ENCODE results near the gene MSI2.

DNA sequence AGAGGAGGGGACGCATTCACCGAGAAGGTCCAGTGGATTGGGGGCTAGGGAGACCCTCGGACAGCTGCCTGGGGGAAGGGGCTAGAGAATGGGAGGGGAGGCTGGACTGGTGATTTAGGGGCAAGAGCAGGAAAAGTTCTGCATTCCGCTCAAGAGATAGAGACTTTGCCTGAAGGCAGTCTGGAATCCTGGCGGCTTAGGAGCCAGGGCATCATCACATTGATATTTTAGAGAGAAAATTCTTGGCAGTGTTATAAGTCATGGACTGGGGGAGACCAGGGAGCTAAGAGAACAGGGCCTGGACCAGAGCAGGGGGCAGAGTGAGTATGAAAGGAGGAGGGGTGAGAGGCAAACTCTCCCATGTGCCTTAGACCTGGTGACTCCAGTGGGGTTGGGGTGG, 35.8 kb downstream of the MSI2 start:
- TF ChIP-seq, protein P1, sequence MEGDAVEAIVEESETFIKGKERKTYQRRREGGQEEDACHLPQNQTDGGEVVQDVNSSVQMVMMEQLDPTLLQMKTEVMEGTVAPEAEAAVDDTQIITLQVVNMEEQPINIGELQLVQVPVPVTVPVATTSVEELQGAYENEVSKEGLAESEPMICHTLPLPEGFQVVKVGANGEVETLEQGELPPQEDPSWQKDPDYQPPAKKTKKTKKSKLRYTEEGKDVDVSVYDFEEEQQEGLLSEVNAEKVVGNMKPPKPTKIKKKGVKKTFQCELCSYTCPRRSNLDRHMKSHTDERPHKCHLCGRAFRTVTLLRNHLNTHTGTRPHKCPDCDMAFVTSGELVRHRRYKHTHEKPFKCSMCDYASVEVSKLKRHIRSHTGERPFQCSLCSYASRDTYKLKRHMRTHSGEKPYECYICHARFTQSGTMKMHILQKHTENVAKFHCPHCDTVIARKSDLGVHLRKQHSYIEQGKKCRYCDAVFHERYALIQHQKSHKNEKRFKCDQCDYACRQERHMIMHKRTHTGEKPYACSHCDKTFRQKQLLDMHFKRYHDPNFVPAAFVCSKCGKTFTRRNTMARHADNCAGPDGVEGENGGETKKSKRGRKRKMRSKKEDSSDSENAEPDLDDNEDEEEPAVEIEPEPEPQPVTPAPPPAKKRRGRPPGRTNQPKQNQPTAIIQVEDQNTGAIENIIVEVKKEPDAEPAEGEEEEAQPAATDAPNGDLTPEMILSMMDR (conservative IDR thresholded peaks at IDR 0.05; ENCODE audit: low read depth in 2 of 2) = no peak
- no peak for TF ChIP-seq EZH2 (IDR thresholded peaks at IDR 0.05; ENCODE audit: low read depth, unreplicated experiment)
- TF ChIP-seq, protein P2, sequence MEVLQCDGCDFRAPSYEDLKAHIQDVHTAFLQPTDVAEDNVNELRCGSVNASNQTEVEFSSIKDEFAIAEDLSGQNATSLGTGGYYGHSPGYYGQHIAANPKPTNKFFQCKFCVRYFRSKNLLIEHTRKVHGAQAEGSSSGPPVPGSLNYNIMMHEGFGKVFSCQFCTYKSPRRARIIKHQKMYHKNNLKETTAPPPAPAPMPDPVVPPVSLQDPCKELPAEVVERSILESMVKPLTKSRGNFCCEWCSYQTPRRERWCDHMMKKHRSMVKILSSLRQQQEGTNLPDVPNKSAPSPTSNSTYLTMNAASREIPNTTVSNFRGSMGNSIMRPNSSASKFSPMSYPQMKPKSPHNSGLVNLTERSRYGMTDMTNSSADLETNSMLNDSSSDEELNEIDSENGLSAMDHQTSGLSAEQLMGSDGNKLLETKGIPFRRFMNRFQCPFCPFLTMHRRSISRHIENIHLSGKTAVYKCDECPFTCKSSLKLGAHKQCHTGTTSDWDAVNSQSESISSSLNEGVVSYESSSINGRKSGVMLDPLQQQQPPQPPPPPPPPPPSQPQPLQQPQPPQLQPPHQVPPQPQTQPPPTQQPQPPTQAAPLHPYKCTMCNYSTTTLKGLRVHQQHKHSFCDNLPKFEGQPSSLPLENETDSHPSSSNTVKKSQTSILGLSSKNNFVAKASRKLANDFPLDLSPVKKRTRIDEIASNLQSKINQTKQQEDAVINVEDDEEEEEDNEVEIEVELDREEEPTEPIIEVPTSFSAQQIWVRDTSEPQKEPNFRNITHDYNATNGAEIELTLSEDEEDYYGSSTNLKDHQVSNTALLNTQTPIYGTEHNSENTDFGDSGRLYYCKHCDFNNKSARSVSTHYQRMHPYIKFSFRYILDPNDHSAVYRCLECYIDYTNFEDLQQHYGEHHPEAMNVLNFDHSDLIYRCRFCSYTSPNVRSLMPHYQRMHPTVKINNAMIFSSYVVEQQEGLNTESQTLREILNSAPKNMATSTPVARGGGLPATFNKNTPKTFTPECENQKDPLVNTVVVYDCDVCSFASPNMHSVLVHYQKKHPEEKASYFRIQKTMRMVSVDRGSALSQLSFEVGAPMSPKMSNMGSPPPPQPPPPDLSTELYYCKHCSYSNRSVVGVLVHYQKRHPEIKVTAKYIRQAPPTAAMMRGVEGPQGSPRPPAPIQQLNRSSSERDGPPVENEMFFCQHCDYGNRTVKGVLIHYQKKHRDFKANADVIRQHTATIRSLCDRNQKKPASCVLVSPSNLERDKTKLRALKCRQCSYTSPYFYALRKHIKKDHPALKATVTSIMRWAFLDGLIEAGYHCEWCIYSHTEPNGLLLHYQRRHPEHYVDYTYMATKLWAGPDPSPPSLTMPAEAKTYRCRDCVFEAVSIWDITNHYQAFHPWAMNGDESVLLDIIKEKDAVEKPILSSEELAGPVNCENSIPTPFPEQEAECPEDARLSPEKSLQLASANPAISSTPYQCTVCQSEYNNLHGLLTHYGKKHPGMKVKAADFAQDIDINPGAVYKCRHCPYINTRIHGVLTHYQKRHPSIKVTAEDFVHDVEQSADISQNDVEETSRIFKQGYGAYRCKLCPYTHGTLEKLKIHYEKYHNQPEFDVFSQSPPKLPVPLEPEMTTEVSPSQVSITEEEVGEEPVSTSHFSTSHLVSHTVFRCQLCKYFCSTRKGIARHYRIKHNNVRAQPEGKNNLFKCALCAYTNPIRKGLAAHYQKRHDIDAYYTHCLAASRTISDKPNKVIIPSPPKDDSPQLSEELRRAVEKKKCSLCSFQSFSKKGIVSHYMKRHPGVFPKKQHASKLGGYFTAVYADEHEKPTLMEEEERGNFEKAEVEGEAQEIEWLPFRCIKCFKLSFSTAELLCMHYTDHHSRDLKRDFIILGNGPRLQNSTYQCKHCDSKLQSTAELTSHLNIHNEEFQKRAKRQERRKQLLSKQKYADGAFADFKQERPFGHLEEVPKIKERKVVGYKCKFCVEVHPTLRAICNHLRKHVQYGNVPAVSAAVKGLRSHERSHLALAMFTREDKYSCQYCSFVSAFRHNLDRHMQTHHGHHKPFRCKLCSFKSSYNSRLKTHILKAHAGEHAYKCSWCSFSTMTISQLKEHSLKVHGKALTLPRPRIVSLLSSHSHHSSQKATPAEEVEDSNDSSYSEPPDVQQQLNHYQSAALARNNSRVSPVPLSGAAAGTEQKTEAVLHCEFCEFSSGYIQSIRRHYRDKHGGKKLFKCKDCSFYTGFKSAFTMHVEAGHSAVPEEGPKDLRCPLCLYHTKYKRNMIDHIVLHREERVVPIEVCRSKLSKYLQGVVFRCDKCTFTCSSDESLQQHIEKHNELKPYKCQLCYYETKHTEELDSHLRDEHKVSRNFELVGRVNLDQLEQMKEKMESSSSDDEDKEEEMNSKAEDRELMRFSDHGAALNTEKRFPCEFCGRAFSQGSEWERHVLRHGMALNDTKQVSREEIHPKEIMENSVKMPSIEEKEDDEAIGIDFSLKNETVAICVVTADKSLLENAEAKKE (CRISPR knock-in tag; IDR thresholded peaks at IDR 0.05) = no peak
- TF ChIP-seq EZH2phosphoT487 (IDR thresholded peaks at IDR 0.05; ENCODE audit: unreplicated experiment) = no peak
- TF ChIP-seq, protein P3, sequence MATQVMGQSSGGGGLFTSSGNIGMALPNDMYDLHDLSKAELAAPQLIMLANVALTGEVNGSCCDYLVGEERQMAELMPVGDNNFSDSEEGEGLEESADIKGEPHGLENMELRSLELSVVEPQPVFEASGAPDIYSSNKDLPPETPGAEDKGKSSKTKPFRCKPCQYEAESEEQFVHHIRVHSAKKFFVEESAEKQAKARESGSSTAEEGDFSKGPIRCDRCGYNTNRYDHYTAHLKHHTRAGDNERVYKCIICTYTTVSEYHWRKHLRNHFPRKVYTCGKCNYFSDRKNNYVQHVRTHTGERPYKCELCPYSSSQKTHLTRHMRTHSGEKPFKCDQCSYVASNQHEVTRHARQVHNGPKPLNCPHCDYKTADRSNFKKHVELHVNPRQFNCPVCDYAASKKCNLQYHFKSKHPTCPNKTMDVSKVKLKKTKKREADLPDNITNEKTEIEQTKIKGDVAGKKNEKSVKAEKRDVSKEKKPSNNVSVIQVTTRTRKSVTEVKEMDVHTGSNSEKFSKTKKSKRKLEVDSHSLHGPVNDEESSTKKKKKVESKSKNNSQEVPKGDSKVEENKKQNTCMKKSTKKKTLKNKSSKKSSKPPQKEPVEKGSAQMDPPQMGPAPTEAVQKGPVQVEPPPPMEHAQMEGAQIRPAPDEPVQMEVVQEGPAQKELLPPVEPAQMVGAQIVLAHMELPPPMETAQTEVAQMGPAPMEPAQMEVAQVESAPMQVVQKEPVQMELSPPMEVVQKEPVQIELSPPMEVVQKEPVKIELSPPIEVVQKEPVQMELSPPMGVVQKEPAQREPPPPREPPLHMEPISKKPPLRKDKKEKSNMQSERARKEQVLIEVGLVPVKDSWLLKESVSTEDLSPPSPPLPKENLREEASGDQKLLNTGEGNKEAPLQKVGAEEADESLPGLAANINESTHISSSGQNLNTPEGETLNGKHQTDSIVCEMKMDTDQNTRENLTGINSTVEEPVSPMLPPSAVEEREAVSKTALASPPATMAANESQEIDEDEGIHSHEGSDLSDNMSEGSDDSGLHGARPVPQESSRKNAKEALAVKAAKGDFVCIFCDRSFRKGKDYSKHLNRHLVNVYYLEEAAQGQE (IDR thresholded peaks at IDR 0.05; ENCODE audit: unreplicated experiment) = no peak
- TF ChIP-seq JUNB (IDR thresholded peaks at IDR 0.05; ENCODE audit: unreplicated experiment) = no peak

Measured in GM23338 (cell line).